BE2C (cell line): ENCODE data around the gene DNAJC16.
"Not testable (repeated sequence)": the region's sequence is repeated elsewhere in the genome, so short reads cannot be mapped to it uniquely, and the experiment has no call there.

Source experiments
- DNase-seq: peaks from one replicate; pipeline ENCODE4 v3.0.0-alpha.2; 2020
- H3K27me3 ChIP-seq: fragments of 250-450 bp; sonication (Bioruptor Pico); 2 replicates; pipeline ENCODE4 v1.5.1; 2020; ENCODE audit warnings: mild to moderate bottlenecking
- H3K36me3 ChIP-seq: fragments of 250-450 bp; sonication (Bioruptor Pico); 2 replicates; pipeline ENCODE4 v1.5.1; 2020; ENCODE audit warnings: mild to moderate bottlenecking
- H3K4me1 ChIP-seq: fragments of 250-450 bp; sonication (Bioruptor Pico); 2 replicates; pipeline ENCODE4 v1.5.1; 2020
- H3K4me3 ChIP-seq: 2 replicates; pipeline ENCODE4 v1.5.1; 2011; ENCODE audit warnings: low read depth, low read length
- H3K9me3 ChIP-seq: fragments of 250-450 bp; sonication (Bioruptor Pico); 2 replicates; pipeline ENCODE4 v1.5.1; 2020
- TF ChIP-seq, protein P1 (sequence below): IDR thresholded peaks from 2 replicates; pipeline ENCODE4 v1.5.1; 2012; ENCODE audit warnings: mild to moderate bottlenecking, low read depth, low read length

The DNAJC16 gene

DNA sequence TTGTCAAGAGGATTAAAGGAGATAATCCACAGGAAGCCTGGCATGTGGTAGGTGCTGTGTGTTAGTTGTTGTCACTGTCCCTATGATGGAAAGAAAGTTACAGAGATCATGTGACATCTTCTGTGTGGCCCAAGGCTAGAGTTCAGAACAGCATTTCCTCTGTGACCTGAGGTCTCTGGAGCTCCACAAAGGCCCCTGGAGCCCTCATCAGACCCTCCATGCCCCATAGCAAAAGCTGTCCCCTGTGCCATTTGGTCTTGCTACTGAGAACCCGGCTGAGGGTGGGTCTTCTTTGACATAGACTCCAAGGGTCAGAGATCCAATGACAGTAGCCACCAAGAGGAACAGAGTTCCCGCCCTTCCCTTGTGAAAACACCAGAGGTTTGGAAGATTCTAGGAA lies 42.7 kb upstream of the DNAJC16 start:
- H3K36me3 ChIP-seq: no peaks in the 10 kb centered on the region
- H3K27me3 ChIP-seq: no peaks in the 10 kb centered on the region
- TF ChIP-seq, protein P1, sequence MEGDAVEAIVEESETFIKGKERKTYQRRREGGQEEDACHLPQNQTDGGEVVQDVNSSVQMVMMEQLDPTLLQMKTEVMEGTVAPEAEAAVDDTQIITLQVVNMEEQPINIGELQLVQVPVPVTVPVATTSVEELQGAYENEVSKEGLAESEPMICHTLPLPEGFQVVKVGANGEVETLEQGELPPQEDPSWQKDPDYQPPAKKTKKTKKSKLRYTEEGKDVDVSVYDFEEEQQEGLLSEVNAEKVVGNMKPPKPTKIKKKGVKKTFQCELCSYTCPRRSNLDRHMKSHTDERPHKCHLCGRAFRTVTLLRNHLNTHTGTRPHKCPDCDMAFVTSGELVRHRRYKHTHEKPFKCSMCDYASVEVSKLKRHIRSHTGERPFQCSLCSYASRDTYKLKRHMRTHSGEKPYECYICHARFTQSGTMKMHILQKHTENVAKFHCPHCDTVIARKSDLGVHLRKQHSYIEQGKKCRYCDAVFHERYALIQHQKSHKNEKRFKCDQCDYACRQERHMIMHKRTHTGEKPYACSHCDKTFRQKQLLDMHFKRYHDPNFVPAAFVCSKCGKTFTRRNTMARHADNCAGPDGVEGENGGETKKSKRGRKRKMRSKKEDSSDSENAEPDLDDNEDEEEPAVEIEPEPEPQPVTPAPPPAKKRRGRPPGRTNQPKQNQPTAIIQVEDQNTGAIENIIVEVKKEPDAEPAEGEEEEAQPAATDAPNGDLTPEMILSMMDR: no peak
- H3K9me3 ChIP-seq: no peaks in the 10 kb centered on the region
- H3K4me3 ChIP-seq: no peak overlapping the region
- no peaks in the 10 kb centered on the region for H3K4me1 ChIP-seq
- DNase-seq: no peak

DNA sequence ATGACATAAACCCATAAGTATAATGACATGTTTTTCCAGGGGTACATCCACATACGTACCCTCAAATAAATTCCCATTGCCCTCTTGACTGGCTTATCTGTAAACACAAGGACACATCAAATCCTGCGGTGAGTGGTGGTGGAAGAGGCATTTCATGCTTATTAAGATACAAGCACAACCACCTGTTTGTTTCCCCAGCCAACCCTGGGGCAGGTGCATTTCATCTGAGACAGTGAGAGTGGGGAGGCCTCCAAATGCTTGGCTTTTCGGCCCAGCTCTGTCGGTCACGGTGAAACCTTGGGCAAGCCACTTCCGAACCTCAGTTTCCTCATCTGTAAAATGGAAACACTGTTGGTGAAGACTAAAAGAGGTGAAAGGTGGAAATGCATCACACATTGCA lies 42.2 kb upstream of the DNAJC16 start:
- H3K9me3 ChIP-seq, H3K27me3 ChIP-seq, H3K4me3 ChIP-seq, DNase-seq, H3K36me3 ChIP-seq, H3K4me1 ChIP-seq: not testable (repeated sequence)

DNA sequence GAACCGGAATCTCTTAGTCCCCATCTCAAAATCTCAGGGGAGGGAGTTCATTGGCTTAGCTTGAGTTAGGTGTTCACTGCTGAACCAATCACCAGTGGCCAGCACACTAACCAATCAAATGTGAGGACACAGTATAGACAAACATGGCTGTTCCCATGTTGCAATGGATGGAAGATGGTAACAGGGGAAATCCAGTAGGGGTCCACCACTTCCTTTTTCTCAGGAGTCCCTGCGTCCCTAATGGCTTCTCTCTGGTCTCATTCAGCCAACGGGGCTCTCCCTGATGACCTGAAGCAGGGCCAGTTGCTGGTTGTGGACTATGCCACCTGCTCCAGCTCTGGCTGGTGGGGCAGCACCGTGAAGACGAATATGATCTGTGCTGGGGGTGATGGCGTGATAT lies 41.0 kb upstream of the DNAJC16 start:
- no peaks in the 10 kb centered on the region for H3K27me3 ChIP-seq
- DNase-seq: no peak
- TF ChIP-seq, protein P1: no peak
- H3K9me3 ChIP-seq: no peaks in the 10 kb centered on the region
- no peak overlapping the region for H3K4me3 ChIP-seq
- no peaks in the 10 kb centered on the region for H3K36me3 ChIP-seq
- no peaks in the 10 kb centered on the region for H3K4me1 ChIP-seq

DNA sequence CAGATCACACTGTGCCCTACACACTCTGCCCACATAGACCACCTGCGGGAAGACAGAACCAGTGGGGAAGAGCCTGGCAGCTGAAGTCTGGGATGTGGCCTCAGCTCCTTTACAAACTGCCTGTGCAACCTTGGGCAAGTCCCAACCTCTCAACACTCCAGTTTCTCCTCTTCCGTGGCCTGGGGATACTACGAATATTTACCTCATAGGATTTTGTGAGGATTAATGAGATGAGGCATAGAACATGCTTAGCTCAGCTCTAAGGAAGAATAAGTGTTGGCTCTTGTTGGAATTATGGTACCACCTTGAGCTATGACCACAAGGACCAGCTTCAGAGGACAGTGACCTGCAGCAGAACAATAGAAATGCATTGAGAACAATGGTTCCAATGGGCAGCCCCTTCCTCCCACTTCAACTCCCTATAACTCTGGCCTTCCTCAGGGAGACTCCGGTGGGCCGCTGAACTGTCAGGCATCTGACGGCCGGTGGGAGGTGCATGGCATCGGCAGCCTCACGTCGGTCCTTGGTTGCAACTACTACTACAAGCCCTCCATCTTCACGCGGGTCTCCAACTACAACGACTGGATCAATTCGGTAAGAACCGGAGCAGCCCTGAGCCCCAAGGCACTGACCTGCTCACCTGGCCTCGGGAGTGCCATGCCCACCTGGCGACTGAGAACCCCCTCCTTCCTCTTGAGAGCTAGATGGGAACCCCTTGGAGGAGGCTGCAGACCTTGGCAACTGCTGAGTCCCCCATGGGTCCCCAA lies 39.6 kb upstream of the DNAJC16 start:
- not testable (repeated sequence) for H3K36me3 ChIP-seq, H3K9me3 ChIP-seq, H3K4me1 ChIP-seq, DNase-seq, H3K27me3 ChIP-seq, H3K4me3 ChIP-seq

DNA sequence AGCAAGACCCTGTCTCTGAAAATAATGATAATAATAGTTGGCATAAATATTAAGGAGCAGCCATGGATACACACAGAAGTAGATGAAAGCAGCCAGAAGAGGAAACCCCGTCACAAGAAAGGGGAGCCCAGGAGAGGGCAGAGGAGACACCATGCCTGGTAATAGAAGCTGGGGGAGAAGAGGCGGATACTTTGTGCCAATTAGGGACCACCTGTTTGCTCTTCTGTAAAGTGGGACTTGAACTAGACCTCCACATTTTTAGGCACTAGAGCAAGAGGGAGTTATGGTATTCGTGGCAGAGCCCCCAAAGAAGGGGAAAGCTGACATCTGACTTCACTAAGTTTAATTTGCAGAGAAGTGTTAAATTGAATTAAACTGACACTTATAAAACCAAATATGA lies 38.3 kb upstream of the DNAJC16 start:
- Histone ChIP-seq H3K36me3 (no peaks in the 10 kb centered on the region), H3K4me1 (no peaks in the 10 kb centered on the region), H3K4me3 (no peak overlapping the region), H3K9me3 (no peaks in the 10 kb centered on the region), H3K27me3 (no peaks in the 10 kb centered on the region)
- no peak for DNase-seq
- TF ChIP-seq, protein P1: no peak

DNA sequence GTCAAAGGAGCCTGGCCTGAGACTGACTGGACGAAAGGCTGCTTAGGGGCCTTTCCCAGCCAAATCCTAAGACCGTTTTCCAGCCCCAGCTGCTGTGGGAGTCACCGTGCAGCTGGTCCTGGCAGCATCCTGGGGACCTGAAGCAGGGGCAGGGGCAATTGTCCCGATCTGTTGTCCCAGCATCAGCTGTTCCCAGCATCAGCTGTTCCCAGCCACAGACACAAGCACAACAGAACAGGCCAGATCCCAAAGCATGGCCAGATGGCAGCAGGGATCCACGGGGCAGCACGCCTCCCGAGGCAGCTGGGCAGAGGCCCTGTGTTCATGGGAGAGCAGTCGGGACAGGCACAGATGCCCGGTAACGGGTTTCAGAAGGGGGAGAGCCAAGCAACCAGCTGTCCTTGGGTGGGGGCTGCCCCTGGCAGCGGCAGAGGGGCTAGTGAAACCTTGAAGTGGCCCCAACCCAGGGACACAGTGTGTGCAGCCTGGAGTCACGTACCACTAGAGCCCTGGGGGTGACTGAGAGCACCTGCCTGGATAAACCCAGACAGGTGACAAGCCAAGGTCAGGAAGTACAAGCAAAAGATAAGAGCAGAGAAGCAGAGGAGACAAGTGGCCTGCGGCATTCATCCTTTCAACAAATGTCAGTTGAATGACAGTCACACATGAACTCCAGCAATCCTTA lies 37.5 kb upstream of the DNAJC16 start:
- H3K9me3 ChIP-seq: no peaks in the 10 kb centered on the region
- TF ChIP-seq, protein P1: no peak
- H3K36me3 ChIP-seq: no peaks in the 10 kb centered on the region
- H3K4me1 ChIP-seq: no peaks in the 10 kb centered on the region
- peak; percentile 62 for DNase-seq
- no peak overlapping the region for H3K4me3 ChIP-seq
- no peaks in the 10 kb centered on the region for H3K27me3 ChIP-seq

DNA sequence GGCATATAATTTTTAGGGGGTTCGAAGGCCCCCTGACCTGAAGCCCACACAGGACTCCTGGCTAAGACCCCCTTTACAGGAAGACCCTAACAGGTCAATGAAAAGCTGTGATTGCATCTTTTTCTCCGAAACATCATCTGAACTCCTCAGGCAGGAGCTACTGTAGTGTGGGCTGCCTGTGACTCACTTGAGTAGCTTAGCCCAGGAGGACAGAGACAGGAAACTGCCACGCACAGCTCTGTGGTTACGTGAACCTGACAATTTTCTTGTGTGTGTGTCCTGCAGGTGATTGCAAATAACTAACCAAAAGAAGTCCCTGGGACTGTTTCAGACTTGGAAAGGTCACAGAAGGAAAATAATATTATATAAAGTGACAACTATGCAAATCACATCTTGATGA lies 35.6 kb upstream of the DNAJC16 start:
- not testable (repeated sequence) for DNase-seq, H3K36me3 ChIP-seq, H3K27me3 ChIP-seq, H3K4me3 ChIP-seq, H3K9me3 ChIP-seq, H3K4me1 ChIP-seq
